ENCODE data around the gene TRPV4.

The TRPV4 gene

DNA sequence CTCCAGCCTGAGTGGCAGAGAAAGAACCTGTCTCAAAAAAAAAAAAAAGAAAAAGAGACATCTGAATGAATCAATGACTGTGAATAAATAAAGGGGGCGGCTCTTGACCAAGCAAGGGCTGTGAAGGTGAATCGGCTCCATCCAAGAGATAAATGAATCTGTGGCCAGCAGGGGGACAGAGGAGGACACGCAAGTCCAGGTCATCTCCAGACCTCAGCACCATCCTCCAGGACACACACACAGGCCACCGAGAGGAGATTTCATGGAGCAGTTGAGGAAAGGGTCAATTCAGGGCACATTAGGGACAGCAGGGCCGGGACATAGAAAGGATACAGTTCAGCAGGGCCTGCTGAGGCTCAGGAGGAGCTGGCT lies 21.6 kb downstream of the TRPV4 start:
- TF ChIP-seq, protein P1, sequence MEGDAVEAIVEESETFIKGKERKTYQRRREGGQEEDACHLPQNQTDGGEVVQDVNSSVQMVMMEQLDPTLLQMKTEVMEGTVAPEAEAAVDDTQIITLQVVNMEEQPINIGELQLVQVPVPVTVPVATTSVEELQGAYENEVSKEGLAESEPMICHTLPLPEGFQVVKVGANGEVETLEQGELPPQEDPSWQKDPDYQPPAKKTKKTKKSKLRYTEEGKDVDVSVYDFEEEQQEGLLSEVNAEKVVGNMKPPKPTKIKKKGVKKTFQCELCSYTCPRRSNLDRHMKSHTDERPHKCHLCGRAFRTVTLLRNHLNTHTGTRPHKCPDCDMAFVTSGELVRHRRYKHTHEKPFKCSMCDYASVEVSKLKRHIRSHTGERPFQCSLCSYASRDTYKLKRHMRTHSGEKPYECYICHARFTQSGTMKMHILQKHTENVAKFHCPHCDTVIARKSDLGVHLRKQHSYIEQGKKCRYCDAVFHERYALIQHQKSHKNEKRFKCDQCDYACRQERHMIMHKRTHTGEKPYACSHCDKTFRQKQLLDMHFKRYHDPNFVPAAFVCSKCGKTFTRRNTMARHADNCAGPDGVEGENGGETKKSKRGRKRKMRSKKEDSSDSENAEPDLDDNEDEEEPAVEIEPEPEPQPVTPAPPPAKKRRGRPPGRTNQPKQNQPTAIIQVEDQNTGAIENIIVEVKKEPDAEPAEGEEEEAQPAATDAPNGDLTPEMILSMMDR (IDR thresholded peaks at IDR 0.05; ENCODE audit: low read depth, low read length) = no peak
- DNase-seq (ENCODE audit: extremely low read depth, low read depth) = no peak

- TF ChIP-seq, protein P1 (IDR thresholded peaks at IDR 0.05; ENCODE audit: low read depth, low read length) = no peak
- no peak for DNase-seq (ENCODE audit: extremely low read depth, low read depth)
These were observed 22.1 kb downstream of the TRPV4 start for GRCh38 chr12:109810954-109811623.

GRCh38 chr12:109808876-109809646 lies 24.1 kb downstream of the TRPV4 start:
- DNase-seq (ENCODE audit: extremely low read depth, low read depth) = no peak
- TF ChIP-seq, protein P1 (IDR thresholded peaks at IDR 0.05; ENCODE audit: low read depth, low read length) = no peak

DNA sequence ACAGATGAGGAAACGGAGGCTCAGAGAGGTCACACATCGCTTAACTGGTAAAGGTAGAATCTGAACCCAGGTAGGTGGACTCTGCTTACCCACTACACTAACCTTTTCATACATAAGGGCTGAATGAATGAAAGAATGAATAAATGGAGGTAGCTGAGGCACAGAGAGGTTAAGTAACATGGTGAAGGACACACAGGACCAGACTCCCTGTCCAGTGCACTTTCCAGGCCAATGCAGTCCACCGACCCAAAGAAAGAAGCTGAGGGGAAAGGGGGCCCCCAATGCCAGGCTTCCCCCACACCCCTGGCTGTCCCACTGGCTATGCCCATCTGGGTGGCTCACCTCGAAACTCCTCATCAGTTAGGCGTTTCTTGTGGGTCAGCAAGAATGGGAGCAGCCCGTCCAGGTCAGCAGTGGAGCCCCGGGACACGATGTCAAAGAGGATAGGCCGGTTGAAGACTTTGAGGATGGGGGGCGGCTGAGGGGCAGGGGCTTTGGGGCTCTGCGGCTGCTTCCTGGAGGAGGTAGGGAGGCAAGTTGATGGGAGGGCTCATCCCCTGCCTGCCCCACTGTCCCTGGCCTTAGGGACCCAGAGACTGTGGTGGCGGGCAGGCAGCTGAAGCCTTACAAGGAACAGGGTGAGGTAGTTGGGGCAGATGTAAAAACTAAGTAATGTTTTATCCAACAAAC lies 25.1 kb downstream of the TRPV4 start:
- TF ChIP-seq, protein P1 (IDR thresholded peaks at IDR 0.05; ENCODE audit: low read depth, low read length) = no peak
- no peak for DNase-seq (ENCODE audit: extremely low read depth, low read depth)

DNA sequence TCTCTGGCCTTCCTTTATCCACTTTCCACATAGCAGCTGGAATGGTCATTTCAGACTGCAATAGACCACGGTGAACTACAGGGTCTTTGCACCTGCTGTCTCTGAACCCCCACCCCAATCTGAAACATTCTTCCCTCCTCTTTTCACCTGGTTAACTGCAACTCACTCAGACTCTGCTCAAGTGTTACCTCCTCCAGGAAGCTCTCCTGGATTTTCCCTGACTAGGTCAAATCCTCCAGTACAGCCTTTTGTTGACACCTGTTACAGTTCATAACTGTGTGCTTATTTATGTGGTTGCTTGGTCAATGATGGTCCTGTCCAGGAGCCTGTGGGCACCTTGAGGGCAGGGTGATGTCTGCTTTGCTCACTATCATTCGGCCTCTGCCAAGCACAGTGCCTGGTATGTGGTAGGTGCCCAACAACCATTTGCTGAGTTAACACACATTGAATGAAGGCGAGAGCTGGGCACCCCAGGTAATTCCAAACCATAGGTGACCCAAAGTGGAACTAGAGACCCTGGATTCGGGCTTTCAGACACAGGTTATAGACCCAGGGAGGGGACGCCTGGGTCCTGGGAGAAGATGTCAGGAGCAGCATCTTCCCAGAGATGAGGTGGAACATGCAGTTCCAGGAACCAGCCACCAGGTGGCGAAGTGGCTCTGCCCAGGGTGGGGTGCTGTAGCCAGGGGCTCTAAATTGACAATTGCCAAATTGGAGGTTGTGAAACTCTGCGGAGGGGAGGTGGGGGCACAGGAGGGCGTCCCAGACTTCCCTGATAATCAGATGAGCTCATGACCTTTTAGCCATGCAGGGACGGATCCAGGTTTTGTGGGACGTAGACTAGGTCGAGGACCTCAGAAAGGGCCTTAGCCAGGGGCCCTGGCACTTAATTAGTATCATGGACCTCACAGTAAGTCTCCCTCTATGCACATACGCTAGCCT lies 28.1 kb downstream of the TRPV4 start:
- DNase-seq (ENCODE audit: extremely low read depth, low read depth) = no peak
- TF ChIP-seq, protein P1 (IDR thresholded peaks at IDR 0.05; ENCODE audit: low read depth, low read length) = peak; percentile 97

GRCh38 chr12:109803678-109804077 lies 29.5 kb downstream of the TRPV4 start:
- DNase-seq (ENCODE audit: extremely low read depth, low read depth) = no peak
- TF ChIP-seq, protein P1 (IDR thresholded peaks at IDR 0.05; ENCODE audit: low read depth, low read length) = no peak

Measured in AG09319 (cell line).